ENCODE measurements around the gene ZFC3H1.

DNA sequence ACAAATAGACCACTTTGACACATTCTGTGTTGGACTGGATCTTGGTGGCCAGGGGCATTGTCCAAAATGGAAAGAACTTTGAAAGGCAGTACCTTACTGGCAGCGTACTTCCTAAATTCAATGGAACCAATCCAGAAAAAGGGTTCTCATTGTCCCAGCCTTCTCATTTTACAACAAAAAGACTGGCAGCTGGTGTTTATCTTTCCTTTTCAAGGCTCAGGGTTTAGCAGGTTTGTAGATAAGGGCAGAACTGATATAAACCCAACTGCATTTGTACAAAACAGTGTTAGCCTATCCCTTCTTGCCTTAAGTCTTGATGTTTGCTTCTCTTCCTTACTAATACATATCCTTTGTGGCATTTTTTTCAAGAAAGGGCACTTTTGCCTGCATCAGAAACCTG is 8.2 kb upstream of the ZFC3H1 start:
- TF ChIP-seq, protein P1, sequence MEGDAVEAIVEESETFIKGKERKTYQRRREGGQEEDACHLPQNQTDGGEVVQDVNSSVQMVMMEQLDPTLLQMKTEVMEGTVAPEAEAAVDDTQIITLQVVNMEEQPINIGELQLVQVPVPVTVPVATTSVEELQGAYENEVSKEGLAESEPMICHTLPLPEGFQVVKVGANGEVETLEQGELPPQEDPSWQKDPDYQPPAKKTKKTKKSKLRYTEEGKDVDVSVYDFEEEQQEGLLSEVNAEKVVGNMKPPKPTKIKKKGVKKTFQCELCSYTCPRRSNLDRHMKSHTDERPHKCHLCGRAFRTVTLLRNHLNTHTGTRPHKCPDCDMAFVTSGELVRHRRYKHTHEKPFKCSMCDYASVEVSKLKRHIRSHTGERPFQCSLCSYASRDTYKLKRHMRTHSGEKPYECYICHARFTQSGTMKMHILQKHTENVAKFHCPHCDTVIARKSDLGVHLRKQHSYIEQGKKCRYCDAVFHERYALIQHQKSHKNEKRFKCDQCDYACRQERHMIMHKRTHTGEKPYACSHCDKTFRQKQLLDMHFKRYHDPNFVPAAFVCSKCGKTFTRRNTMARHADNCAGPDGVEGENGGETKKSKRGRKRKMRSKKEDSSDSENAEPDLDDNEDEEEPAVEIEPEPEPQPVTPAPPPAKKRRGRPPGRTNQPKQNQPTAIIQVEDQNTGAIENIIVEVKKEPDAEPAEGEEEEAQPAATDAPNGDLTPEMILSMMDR (IDR thresholded peaks at IDR 0.05): no peak
- no peak for TF ChIP-seq POLR2A (IDR thresholded peaks at IDR 0.05)

Data from uterus (tissue), 2 donors.